ENCODE results near the gene CTNND1. TPM values are rescaled to one million over a fixed set of nuclear protein-coding genes. Genes with fewer than 3 reads are reported as not detected.

Gene CTNND1
- total and polyA plus RNA-seq, 2 of the 4 experiments (the other 2 are of a cell fraction) = 88.5 to 229 TPM

DNA sequence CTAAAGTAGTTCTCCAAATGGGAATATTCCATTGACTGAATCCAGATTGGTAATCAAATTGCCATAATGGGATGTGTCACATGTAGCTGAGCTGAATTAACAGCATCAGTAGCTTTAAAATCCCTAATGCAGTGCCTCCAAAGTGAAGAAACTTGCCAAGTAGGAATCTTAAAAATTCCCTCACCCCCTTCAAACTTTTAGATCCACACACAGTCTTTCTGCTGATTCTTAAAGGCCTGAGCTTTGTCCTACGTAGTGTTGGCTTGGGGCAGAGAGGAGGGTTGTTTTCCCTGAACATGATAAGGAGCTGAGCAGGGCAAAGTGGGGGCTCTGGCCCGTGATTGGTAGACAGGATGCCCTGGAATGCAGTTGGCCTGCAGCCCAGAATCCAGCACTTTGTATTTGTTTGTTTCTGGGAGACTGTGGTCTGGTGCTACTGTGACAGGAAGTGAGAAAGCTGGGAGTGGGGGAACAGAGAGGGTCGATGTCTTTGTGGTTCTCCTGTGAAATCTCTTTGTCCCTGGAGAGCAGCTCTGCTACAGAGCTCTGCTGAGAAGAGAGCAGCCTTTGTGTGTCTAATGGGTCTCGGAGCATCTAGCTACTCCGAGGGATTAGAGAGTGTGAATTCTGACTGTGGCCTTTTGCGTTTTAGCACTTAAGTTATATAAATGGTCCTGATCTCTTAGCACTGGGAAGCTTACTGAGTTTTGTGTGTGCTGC is 16.9 kb downstream of the CTNND1 start (continued):
- TF ChIP-seq SMC3 (IDR thresholded peaks at IDR 0.05; ENCODE audit: low read depth, low read length) (no peak), MAFK (IDR thresholded peaks at IDR 0.05; ENCODE audit: low read depth, low read length) (peak; percentile 57; the same call in 1 of the 2 replicates), CHD1 (IDR thresholded peaks at IDR 0.05; ENCODE audit: low read depth, low read length) (no peak)

- no peak overlapping the region for H2BK20ac ChIP-seq (ENCODE audit: low read depth, low read length)
- H2AK9ac ChIP-seq (replicated peaks; ENCODE audit: low read depth, low read length, poor library complexity) = no peak overlapping the region
- BruUV-seq (replicated peaks) = no TSS peak
- DNase-seq (peak; percentile 63), ATAC-seq (ENCODE audit: low read depth) (no peak)
- no CpG with 5 or more reads among the region's 1 CpG for WGBS, 2 experiments (ENCODE audit: extremely low coverage in 2 of 2, insufficient read length in 1 of 2)
- H4K91ac ChIP-seq (ENCODE audit: insufficient read depth, low read depth, low read length) = no peak overlapping the region
- H2BK120ac ChIP-seq (ENCODE audit: low read depth, low read length) = no peak overlapping the region
- H3K79me1 ChIP-seq (ENCODE audit: low read depth in 1 of 2, low read length in 2 of 2) = peaks cover 14 to 73% of the 10 kb centered on the region in 2 experiments; a peak in 3 of 4 replicates
- H3K23ac ChIP-seq (ENCODE audit: low read depth, low read length) = peak overlapping the region; percentile 1; the same call in 1 of the 2 replicates
- H2BK15ac ChIP-seq (ENCODE audit: low read depth, low read length) = 0 out of 3 replicates have a peak overlapping the region, but pooled peaks have one; percentile 3
- H3K9ac ChIP-seq (ENCODE audit: low read depth, low read length) = no peak overlapping the region; the same call in 1 of the 2 replicates
- peaks cover 97% of the 10 kb centered on the region for H4K20me1 ChIP-seq (ENCODE audit: insufficient read depth, low read length)
- no peak overlapping the region for H3K4me3 ChIP-seq (ENCODE audit: insufficient read depth, low read depth, low read length)
- peaks cover 26% of the 10 kb centered on the region for H3K9me1 ChIP-seq (ENCODE audit: insufficient read depth, low read length)
- H3K4me2 ChIP-seq (ENCODE audit: low read depth, low read length) = peak overlapping the region; percentile 21; the same call in 1 of the 2 replicates
- H2BK5ac ChIP-seq (ENCODE audit: low read depth, low read length, poor library complexity, severe bottlenecking) = peak overlapping the region; percentile 61
- no peak for TF ChIP-seq POLR2A (IDR thresholded peaks at IDR 0.05; ENCODE audit: low read depth, low read length)
- TF ChIP-seq NFE2L2 (IDR thresholded peaks at IDR 0.05; ENCODE audit: low read depth, low read length) = no peak
- TF ChIP-seq SMC3 (IDR thresholded peaks at IDR 0.05; ENCODE audit: low read depth, low read length) = no peak
- TF ChIP-seq BHLHE40 (IDR thresholded peaks at IDR 0.05; ENCODE audit: low read depth, low read length) = no peak
- TF ChIP-seq RAD21 (IDR thresholded peaks at IDR 0.05; ENCODE audit: low read length) = no peak
- TF ChIP-seq MAFK (IDR thresholded peaks at IDR 0.05; ENCODE audit: low read depth, low read length) = no peak
- TF ChIP-seq USF2 (IDR thresholded peaks at IDR 0.05; ENCODE audit: low read depth, low read length) = no peak
- no peak for TF ChIP-seq MXI1 (IDR thresholded peaks at IDR 0.05; ENCODE audit: borderline replicate concordance, low read depth, low read length)
- TF ChIP-seq, protein P1, sequence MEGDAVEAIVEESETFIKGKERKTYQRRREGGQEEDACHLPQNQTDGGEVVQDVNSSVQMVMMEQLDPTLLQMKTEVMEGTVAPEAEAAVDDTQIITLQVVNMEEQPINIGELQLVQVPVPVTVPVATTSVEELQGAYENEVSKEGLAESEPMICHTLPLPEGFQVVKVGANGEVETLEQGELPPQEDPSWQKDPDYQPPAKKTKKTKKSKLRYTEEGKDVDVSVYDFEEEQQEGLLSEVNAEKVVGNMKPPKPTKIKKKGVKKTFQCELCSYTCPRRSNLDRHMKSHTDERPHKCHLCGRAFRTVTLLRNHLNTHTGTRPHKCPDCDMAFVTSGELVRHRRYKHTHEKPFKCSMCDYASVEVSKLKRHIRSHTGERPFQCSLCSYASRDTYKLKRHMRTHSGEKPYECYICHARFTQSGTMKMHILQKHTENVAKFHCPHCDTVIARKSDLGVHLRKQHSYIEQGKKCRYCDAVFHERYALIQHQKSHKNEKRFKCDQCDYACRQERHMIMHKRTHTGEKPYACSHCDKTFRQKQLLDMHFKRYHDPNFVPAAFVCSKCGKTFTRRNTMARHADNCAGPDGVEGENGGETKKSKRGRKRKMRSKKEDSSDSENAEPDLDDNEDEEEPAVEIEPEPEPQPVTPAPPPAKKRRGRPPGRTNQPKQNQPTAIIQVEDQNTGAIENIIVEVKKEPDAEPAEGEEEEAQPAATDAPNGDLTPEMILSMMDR (conservative IDR thresholded peaks at IDR 0.05; ENCODE audit: low read depth, low read length) = no peak
- in situ Hi-C loops (cut with MboI; ENCODE audit: low sequenced_read_pairs) (no loop called here), dilution Hi-C loops (cut with HindIII; ENCODE audit: low sequenced_read_pairs, unreplicated experiment) (no loop called here), intact Hi-C loops (cut with micrococcal nuclease) (loop anchor here (2.0 kb wide), 1 partner anchor 38 kb away; the partner anchor contains the start of gene SELENOH)
- H3K56ac ChIP-seq (ENCODE audit: extremely low read depth, insufficient read depth, low read length) = no peak overlapping the region
- H3K27me3 ChIP-seq (ENCODE audit: control insufficient read depth, insufficient read depth, low read length) = no peaks in the 10 kb centered on the region
- H3K9me3 ChIP-seq (ENCODE audit: control insufficient read depth, insufficient read depth, low read length) = no peaks in the 10 kb centered on the region
- H3K36me3 ChIP-seq (ENCODE audit: control insufficient read depth, insufficient read depth, low read length) = peaks cover 7% of the 10 kb centered on the region
- H3K27ac ChIP-seq (ENCODE audit: insufficient read depth, low read length) = peak overlapping the region; percentile 2; the same call in 1 of the 2 replicates
- H3K4me1 ChIP-seq (ENCODE audit: control insufficient read depth, insufficient read depth, low read length) = peaks cover 31% of the 10 kb centered on the region
- no peak overlapping the region for H3K18ac ChIP-seq (ENCODE audit: low read depth, low read length)
- peak overlapping the region; percentile 12; the same call in 1 of the 2 replicates for H3K14ac ChIP-seq (replicated peaks; ENCODE audit: low read depth, low read length)
- no peak overlapping the region for H4K8ac ChIP-seq (ENCODE audit: low read depth in 2 of 2, low read length in 2 of 2)
- ChIA-PET POLR2A (ENCODE audit: unreplicated experiment) (interaction anchor here (1.1 kb wide), 1 partner anchor 15 kb away, joined by 7 read pairs; no protein-coding TSS in a partner anchor), CTCF (interaction anchor here (0.6 to 1.8 kb wide), 5 partner anchors 15 to 545 kb away, joined by 4 to 11 read pairs (median 5); partner anchors contain the start of gene CTNND1)
- no peak overlapping the region for H4K5ac ChIP-seq (ENCODE audit: low read depth, low read length)
- H3K4ac ChIP-seq (ENCODE audit: low read depth, low read length) = peak overlapping the region; percentile 13; the same call in 1 of the 2 replicates
- no peak overlapping the region for H2AFZ ChIP-seq (replicated peaks; ENCODE audit: low read length, poor library complexity)
- 0 out of 2 replicates have a peak overlapping the region, but pooled peaks have one; percentile 0 for H2AK5ac ChIP-seq (ENCODE audit: low read depth, low read length)
These were observed 17.7 kb downstream of the CTNND1 start for GRCh38 chr11:57779276-57779675.

Measured in IMR-90 (cell line).